Activated T-cell treated with anti-CD3 and anti-CD28 coated beads for 1 hour (primary cell): ENCODE data around the gene FOLR2.

Experiments used
- DNase-seq: peaks from one replicate; pipeline ENCODE4 v3.0.0-alpha.2; 2020; ENCODE audit warnings: low read depth

FOLR2 gene

DNA sequence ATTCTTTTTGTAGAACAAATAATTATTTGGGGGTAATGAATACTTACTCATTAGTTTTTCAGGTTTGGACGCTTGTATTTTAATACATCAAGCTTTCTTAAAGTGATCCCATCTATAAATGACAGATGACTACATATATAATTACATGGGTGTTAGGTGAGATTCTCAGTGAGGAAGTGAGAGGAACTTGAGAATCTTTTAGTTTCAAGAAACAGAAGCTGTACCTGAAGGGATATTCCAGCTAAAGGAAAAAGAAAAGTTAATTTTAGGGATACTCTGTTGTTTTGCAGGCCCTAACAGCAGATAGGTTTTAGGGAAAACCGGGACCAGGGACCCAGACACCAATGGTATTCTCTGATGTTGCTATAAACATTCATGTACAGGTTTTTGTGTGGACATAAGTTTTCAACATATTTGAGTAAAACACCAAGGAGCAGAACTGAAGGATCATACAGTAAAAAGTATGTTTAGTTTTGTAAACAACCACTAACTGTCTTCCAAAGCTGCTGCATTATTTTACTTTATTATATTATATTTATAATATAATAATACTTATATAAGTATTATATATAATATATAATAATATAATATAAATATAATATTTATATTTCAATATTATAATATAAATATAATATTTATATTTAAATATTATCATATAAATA lies 51.5 kb downstream of the FOLR2 start:
- DNase-seq, result no peak
